Activated CD4-positive, CD25-positive, alpha-beta regulatory T cell treated with anti-CD3 and anti-CD28 coated beads, Interleukin-2, amount 50 U/mL, for 24 hours (primary cell): ENCODE measurements around the gene SLC26A4.
A peak's percentile ranks its signal among the peaks of the same experiment; 100 is the strongest.
"Not testable (repeated sequence)": the region's sequence is repeated elsewhere in the genome, so short reads cannot be mapped to it uniquely, and the experiment has no call there.

Source experiments
- ATAC-seq, 2 donors: fragments of 150-1000 bp; cut with Tn5 transposase; one replicate each; pipeline ENCODE4 v1.10.0; 2021; ENCODE audit warnings: mild to moderate bottlenecking in 1 of 2, moderate library complexity in 1 of 2

SLC26A4 gene

DNA sequence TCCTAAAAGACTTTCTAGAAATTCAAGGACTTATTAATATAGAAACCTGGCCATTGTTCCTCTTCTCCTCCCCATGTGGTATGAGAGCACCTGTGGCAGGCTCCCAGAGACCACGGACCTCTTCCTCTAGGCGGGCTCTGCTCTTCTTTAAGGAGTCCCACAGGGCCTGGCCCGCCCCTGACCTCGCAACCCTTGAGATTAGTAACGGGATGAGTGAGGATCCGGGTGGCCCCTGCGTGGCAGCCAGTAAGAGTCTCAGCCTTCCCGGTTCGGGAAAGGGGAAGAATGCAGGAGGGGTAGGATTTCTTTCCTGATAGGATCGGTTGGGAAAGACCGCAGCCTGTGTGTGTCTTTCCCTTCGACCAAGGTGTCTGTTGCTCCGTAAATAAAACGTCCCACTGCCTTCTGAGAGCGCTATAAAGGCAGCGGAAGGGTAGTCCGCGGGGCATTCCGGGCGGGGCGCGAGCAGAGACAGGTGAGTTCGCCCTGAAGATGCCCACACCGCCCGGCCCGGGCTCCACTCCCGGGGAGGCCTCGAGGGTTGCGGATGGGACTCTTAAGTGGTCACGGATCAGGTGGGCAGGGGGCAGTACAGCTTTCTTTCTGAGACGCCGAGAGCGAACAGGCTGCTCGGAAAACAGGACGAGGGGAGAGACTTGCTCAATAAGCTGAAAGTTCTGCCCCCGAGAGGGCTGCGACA, at the start of gene SLC26A4:
Gene SLC26A4, plus strand, starts transcription at position 448 of the 700 bp plus-strand sequence. CDS start 814 bp downstream, outside the sequence.
- ATAC-seq: peak; percentile 27 to 34

DNA sequence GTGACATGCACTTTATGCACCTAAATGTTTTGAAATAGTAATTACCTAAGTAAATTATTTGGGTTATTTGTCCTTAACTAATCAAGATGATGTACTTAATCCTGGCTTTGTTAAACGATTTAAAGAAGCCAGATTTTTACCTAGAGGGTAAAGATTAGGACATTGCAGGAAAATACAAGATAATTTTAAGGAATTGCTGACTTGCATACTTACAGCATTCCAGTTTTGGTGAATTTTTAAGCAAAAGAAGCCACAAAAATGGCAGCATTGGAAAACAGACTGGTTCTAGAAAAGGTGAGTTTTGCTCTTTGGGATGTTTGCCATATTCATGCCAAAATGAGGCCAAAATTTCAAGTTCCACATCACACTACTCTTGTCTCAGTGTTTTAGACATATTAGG, 47.2 kb upstream of the SLC26A4 start:
- no peak for ATAC-seq

DNA sequence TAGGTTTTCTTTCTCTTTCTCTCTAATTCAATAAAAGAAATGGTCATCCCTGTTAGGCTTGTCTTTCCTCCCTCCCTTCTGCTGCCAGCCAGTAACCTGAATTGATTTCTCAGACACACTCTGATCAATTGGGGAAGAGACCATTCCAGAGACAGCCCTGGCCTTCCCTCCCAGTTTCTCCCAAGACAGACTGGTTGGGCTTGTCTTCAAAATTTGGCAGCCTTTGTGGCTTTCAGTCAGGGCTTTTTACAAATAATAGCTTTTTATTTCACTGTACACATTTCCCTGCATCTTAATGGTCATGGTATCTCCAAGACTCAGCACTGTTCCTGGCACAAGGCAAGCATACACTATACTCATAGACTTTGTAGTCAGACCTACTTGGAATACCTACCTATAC, 46.7 kb upstream of the SLC26A4 start:
- ATAC-seq: no peak

DNA sequence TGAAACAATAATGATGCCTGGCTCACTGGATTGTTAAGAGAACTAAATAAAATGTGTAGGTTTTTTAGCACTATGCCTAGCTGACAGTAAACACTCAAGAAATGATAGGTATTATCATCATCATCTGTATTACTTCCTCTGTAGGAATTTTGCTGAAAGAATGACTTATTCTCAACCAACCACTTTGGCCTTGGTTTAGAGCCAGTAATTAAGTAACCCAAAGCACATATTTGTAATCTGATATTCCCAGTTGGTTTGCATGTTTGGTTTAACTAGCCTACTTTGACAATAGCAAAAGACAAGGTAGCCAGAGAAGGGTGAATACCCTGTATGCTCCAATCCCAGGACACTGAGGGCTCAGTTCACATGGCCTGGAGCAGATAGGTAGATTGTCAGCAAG, 46.2 kb upstream of the SLC26A4 start:
- no peak for ATAC-seq

DNA sequence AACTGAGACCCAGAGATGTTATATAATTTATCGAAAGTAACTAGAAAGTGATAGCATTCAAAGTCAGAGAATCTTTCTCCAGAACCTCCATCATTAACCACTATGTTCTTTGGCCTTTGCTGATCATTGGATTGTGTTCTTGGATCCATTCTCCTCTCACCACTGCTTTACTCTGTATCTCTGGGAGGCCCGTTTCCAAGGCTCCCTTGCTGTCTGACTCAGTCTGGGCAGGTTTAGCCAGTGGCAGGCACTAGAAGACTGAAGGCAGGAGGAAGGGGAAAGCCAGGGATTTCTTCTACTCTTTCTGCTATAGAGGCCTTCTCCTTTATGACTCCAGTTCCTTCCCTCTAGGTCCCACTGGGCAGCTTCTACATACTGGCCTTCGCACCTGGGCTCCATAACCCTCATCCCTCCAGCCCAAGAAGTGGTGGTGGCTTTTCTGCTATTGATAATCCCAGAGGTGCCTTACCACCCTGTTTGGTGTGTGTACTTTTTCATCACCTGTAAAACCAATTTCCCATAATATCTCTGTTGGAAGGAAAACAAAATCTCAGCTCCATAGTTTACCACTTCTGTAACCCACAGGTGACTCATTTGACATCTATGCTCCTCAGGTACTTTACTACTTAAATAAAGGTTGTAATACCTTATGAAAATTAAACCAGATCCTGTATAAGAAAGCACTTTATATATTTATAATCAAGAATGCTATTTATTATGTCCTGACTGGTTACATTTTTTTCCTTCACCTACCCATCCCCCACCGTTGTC, 44.5 kb upstream of the SLC26A4 start:
- no peak for ATAC-seq

DNA sequence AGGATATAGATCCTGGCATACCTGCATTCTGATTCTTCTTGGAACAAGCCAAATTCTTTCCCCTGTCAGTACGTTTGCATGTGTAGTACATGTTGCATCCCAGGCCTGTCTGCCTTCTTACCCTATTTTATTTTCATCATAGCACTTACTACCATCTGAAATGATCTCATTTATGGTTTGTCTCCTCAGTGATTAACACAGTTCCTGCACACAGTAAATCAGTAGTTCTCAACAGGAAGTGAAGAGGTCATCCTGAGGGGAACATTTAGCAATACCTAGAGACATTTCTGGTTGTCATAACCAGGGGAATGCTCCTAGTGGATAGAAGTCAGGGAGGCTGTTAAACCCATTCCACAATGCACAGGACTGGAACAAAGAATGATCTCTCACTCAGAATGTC, 38.2 kb upstream of the SLC26A4 start:
- ATAC-seq: peak in 1 of 2 donors; percentile 36

DNA sequence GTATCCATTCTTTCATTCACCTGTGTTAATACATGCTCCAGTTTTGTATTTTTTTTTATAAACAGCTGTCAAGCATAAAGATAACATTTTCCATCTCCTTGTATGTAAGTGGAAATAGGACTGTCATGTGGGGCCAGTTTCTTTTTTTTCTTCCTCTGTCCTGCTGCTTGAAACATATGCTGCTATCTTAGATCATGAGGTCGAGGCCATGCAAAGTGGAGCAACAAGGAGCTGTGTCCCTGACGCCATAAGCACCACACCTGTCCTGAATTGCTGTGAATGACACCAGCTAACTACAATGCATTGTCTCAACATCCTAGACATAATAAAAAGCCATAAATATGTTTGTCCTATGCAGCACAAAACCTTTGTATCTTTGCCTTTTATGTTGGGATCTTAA, 37.7 kb upstream of the SLC26A4 start:
- no peak for ATAC-seq

DNA sequence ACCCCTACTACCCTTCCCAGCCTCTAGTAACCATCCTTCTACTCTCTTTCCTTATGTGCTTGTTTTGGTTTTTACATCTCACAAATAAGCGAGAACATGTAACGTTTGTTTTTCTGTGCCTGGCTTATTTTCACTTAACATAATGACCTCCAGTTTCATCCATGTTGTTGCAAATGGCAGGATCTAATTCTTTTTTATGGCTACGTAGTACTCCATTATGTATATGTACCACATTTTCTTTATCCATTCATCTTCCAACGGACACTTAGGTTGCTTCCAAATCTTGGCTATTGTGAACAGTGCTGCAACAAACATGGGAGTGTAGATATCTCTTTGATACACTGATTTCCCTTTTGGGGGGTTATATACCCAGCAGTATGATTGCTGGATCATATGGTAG, 33.6 kb upstream of the SLC26A4 start:
- ATAC-seq: no peak

DNA sequence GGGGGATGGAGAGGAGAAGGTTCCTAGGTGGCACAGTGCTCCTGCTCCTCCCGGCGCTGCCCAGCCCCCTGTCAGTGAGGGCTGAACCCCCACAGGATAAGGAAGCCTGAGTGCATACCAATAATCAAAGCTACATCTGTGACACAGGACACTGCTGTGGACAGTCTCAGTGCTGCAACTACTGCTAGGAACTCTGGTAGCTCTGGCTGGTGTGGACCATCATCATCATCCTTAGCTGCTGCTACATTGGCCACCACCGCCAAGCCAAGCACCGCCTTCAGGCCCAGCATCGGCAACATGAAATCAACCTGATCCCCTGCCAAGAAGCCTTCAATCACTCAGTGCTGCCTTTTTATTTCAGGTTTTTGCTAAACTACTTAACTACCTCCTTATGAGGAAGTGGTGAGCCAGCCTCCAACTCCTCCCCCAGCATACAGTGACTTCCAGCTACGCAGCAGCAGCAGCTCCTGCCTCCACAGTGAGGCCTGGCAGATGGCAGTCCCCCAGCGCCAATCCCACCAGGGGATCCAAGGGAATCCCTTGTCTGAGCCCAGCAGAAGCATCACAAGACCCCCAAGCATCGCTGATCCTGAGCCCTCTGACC, 32.1 kb upstream of the SLC26A4 start:
- no peak for ATAC-seq

DNA sequence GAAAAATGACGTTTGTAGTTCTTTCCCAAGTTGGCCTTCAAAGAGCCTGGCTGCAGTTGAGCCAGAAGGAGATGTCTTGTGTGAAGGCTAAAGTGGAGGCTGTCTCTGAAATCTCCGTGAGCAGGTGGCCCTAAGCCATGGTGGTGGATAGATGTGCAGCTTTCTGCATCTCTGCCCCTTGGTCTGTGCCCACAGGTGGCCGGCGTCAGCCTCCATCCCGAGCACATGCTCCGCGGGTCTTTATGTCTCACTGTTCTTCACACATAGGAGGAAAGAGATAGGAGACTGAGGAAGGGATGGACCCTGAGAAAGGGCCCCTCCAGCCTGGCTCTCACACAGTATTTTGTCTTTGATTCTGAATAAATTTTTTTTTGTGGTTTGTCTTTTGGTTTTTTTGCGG, 30.3 kb upstream of the SLC26A4 start:
- ATAC-seq: no peak

DNA sequence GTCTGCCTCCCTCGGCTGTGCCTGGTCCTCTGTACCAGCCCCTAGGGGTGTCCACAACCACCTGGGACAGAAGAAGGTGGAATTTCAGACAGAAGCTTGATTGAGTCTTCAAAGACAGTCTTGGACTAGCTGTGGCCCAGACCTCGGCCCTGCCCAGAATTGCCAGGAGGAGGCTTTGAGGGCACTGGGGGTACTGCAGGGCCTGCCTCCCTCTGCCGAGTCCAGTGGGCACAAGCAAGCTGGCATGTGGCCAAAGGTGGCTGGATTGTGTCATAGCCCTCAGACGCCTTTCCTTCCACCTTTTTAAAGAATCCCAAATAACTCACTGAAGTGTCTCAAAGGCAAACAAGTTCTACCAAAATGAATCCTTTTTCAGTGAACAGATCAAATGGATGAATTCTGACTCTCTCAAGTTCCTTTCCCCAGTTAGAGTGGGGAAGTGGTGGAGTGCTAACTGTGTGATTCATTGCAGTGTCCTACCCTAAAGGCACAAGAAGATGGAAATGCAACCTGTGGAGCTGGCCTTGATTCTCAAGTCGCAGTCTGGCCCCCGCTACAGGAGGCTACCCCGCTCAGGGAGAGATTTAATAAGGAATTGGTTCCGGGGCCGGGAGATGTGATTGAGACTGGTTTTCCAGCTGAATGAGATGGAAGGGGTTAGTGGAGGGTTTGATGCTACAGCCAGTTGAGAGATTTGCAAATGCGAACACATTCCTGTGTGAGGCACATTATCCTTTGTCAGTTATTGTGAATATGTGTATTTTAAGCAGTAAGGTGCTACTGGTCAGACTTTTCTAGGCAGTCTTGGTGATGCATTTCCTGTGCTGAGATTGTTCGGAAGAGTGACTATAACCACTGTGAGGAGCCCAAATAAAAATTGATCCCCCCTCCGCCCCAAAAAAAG, 28.8 kb upstream of the SLC26A4 start:
- no peak for ATAC-seq

DNA sequence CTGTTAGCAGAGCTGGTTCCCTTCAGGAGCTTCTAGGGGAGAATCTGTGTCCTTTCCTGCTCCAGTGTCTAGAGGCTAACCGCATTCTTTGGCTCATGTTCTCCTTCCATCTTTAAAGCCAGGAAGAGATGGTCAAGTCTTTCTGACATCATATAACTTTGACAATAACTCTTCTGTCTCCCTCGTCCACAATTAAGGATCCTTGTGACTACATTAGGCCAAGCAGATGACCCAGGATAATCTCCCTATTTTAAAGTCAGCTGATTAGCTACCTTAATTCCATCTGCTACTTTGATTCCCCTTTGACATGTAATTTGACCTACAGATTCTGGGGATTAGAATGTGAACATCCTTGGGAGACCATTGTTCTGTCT, 28.1 kb upstream of the SLC26A4 start:
- ATAC-seq: no peak

DNA sequence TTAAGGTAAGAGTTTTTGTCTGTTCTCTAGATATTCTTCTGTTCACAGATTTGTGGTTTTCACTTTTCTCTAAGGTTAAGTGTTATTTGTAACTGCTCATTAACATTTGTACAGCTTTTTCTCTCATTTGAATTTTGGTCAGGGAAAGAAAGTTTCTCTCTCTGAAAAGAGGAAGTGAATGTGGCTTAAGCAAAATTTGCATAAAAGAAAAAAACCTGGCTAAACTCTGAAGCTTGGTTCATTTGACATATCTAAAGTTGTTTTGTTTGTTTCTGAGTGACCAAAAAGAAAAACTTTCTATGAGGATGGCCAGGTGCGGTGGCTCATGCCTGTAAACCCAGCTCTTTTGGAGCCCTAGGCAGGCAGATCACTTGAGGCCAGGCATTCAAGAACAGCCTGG, 22.0 kb upstream of the SLC26A4 start:
- ATAC-seq: no peak

DNA sequence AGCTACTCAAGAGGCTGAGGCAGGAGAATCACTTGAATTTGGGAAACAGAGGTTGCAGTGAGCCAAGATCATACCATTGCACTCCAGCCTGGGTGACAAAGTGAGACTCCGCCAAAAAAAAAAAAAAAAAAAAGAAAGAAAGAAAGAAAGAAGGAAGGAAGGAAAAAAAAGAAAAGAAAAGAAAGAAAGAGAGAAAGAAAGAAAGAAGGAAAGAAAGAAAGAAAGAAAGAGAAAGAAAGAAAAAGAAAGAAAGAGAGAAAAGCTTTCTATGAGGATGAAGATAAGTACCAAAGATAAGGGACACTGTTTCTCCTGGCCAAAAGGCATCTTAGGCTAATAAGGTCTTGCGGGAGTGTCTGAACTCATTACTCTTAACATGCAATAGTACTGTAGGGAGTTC, 21.6 kb upstream of the SLC26A4 start:
- ATAC-seq: not testable (repeated sequence)

DNA sequence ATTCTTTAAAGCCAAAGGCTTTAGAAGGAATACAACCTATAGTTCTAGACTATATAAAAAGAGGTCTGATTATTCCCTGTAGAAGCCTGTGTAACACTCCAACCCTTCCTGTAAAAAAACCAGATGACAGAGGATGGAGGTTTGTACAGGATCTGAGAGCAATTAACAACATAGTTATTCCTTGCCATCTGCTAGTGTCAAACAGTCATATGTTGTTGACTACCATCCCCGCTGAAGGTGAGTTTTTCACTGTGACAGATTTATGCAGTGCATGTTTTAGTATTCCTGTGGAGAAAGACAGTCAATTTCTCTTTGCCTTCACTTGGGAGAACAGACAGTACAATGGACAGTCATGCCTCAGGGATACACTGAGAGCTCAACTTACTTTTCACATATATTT, 19.0 kb upstream of the SLC26A4 start:
- no peak for ATAC-seq

DNA sequence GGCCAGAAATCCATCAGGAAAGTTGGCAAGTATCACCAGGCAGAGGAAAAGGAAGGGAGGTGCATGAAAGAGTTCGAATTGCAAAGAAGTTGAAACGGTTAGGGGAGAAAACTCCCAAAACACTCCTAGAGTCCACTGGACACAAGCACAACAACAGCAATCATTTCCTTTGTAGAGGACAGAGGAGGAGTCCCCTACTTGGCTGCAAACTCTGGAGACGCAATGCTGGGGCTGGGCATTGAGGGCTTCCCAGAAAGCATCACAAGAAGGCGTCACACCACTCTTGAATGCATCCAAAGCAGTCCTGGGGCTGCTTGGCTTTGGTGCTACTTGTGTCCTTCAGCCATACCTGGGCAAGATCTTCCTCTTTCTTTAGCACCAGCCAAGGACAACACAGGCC, 18.1 kb upstream of the SLC26A4 start:
- no peak for ATAC-seq

DNA sequence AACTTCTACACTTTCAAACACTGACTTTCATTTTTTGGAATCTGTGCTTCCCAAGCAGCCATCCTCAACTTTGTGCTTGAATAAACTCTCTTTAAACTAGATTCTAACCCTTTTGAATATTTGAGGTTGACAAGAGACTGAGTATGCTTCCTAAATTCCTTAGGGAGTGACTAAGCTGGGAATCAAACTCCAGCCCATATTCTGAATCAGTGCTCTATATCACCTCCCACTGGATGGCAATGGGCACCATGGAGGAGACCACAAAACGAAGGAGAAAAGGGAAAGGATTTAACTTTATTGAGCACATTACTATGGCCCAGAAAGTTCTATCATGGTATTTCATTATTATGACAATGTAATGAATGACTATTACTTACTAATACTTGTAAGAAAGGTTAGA, 17.2 kb upstream of the SLC26A4 start:
- no peak for ATAC-seq

DNA sequence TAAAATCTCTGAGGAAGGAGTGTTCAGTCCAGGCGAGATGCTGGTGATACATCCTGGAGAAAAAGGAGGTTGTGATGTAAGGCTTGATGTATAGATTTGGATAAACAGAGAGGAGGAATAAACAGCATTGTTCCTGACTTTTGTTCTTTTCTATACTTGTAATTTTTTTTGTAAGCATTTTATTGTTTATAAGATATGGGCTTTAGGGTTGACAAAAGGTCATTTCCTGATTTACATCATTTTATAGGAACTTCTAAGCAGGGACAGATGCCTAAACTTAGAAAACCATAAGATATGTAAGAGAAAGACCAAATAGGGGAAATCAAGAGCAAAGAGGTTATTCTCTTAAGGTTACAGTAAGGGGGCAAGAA, 16.7 kb upstream of the SLC26A4 start:
- ATAC-seq: no peak

DNA sequence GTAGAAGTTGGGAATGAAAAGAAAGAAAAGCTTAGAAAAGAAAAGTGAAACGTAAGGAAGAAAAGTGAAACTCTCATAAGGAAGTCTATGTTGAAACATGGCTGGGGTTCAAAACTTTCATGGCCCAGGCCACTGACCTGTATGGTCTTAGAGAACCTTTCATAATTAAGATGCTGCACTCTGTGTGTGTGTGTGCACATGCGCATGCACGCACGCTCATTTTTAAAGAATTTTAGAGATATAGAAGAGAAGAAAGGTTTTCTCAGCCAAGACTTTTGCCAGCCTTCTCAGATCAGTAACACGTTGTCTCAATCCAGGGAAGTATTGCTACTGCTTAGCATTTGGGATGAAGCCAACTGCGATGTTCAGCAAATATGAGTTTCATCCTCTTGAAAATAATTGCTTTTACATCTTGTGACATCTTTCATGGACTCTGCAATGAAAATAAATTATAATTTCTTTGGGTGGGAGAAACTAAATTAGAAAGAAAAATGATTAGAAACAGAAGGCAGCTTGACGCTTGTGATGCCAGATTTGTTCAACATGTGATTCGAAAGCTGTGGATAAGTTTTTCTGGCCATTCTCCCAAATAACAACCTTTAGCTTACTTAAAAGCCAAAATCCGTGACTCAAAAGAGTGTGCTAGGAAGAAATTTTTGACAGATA, 16.2 kb upstream of the SLC26A4 start:
- no peak for ATAC-seq

DNA sequence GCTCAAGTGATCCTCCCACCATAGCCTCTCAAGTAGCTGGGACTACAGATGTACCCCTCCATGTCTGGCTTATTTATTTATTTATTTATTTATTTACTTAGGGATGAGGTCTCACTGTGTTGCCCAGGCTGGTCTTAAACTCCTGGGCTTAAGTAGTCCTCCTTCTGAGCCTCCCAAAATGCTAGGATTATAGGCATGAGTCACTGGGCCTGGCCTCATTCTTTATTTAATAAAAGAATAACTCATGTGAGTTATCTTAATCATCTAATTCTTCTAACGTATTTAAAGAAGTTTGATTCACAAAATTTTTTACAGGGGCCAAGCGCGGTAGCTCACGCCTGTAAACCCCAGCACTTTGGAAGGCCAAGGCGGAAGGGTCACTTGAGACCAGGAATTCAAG, 8.0 kb upstream of the SLC26A4 start:
- ATAC-seq: no peak

DNA sequence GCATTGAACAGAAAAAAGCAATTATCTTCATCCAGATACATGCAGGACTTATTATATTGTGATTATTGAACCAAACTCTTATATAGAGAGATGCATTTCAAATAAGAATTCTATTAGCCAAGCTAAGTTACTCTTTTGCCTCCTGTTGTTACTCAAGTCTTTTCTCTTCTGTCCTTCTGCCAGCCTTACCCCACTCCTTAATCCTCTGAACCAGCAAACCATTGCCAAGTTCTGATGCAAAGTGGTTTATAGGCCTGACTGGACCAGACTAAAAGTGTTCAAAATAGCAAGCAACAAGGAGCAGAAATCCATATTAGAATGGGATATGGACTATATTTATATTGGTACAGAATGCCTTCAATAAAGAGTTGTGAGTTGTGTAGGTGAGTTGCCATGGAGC, 2.2 kb upstream of the SLC26A4 start:
- ATAC-seq: no peak

DNA sequence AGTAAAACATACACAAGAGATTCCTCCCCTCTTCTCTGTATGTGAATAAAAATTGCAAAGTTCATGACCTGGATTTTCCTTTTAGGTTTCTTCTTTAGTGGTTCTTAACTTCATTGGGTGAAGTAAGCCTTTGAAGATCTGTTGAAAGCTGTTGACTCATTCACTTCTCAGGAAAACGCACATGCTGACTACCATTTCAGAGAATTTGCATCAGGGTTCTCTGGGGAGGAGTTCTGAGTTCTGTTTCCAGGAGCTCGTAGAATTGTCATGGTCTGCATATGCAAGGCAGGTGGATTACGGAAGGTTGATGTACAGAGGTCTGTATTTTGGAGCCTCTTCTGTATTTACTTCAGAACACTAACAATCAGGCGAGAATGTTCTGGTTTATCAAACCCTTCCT, 962 bp upstream of the SLC26A4 start:
- peak; percentile 89 to 91 for ATAC-seq
